ENCODE data around the gene ITPR1. TPM values are rescaled to one million over a fixed set of nuclear protein-coding genes. Genes with fewer than 3 reads are reported as not detected.

ITPR1 gene
- total RNA-seq, 1 donor from 2014 or later = 6.7 TPM

- no peak overlapping the region for H3K4me3 Mint-ChIP-seq (ENCODE audit: unreplicated experiment)
- Histone ChIP-seq H4K20me1 (ENCODE audit: insufficient read depth, low read length) (no peaks in the 10 kb centered on the region), H3K27ac (ENCODE audit: low read depth, low read length) (no peak overlapping the region), H3K4me2 (ENCODE audit: low read length) (no peak overlapping the region), H3K9me3 (ENCODE audit: insufficient read depth, low read depth, low read length) (no peaks in the 10 kb centered on the region), H3K79me2 (ENCODE audit: insufficient read depth, low read length) (no peaks in the 10 kb centered on the region), H3K4me3 (ENCODE audit: insufficient read depth, low read depth, low read length) (no peak overlapping the region), H2AFZ (ENCODE audit: low read depth, low read length) (no peak overlapping the region), H3K4me1 (ENCODE audit: insufficient read depth, low read length) (peaks cover 31% of the 10 kb centered on the region), H3K27me3 (ENCODE audit: insufficient read depth, low read length) (no peaks in the 10 kb centered on the region), H3K36me3 (ENCODE audit: insufficient read depth, low read length) (no peaks in the 10 kb centered on the region), H3K9ac (ENCODE audit: low read length) (no peak overlapping the region)
- TF ChIP-seq EZH2 (IDR thresholded peaks at IDR 0.05; ENCODE audit: insufficient read depth, low read length) (no peak), CTCF (IDR thresholded peaks at IDR 0.05; ENCODE audit: insufficient read depth, low read depth, low read length) (no peak)
- no peak overlapping the region for H3K27ac Mint-ChIP-seq (ENCODE audit: unreplicated experiment)
- no peaks in the 10 kb centered on the region for H3K27me3 Mint-ChIP-seq (ENCODE audit: low read depth, unreplicated experiment)
- peaks cover 2% of the 10 kb centered on the region for H3K9me3 Mint-ChIP-seq (ENCODE audit: unreplicated experiment)
- H3K36me3 Mint-ChIP-seq (ENCODE audit: low read depth, unreplicated experiment) = no peaks in the 10 kb centered on the region
- no peak for DNase-seq (ENCODE audit: low read depth)
- FAIRE-seq = no peak
- peaks cover 45% of the 10 kb centered on the region for H3K4me1 Mint-ChIP-seq (ENCODE audit: low read depth, unreplicated experiment)
Observed at GRCh38 chr3:4724051-4724629, 231.0 kb downstream of the ITPR1 start.

- no peak overlapping the region for H3K4me2 ChIP-seq (ENCODE audit: low read length)
- no peak overlapping the region for H3K9ac ChIP-seq (ENCODE audit: low read length)
- TF ChIP-seq EZH2 (IDR thresholded peaks at IDR 0.05; ENCODE audit: insufficient read depth, low read length) = no peak
- TF ChIP-seq CTCF (IDR thresholded peaks at IDR 0.05; ENCODE audit: insufficient read depth, low read depth, low read length) = no peak
- no peak overlapping the region for H3K4me3 Mint-ChIP-seq (ENCODE audit: unreplicated experiment)
- H3K27me3 ChIP-seq (ENCODE audit: insufficient read depth, low read length) = no peaks in the 10 kb centered on the region
- H3K27ac Mint-ChIP-seq (ENCODE audit: unreplicated experiment) = no peak overlapping the region
- FAIRE-seq = no peak
- no peaks in the 10 kb centered on the region for H3K79me2 ChIP-seq (ENCODE audit: insufficient read depth, low read length)
- DNase-seq (ENCODE audit: low read depth) = no peak
- no peaks in the 10 kb centered on the region for H3K36me3 ChIP-seq (ENCODE audit: insufficient read depth, low read length)
- peaks cover 38% of the 10 kb centered on the region for H3K4me1 Mint-ChIP-seq (ENCODE audit: low read depth, unreplicated experiment)
- H3K9me3 ChIP-seq (ENCODE audit: insufficient read depth, low read depth, low read length) = no peaks in the 10 kb centered on the region
- H3K27me3 Mint-ChIP-seq (ENCODE audit: low read depth, unreplicated experiment) = no peaks in the 10 kb centered on the region
- no peak overlapping the region for H3K4me3 ChIP-seq (ENCODE audit: insufficient read depth, low read depth, low read length)
- peaks cover 2% of the 10 kb centered on the region for H3K9me3 Mint-ChIP-seq (ENCODE audit: unreplicated experiment)
- peaks cover 1% of the 10 kb centered on the region for H3K36me3 Mint-ChIP-seq (ENCODE audit: low read depth, unreplicated experiment)
- H2AFZ ChIP-seq (ENCODE audit: low read depth, low read length) = no peak overlapping the region
- no peak overlapping the region for H3K27ac ChIP-seq (ENCODE audit: low read depth, low read length)
- H3K4me1 ChIP-seq (ENCODE audit: insufficient read depth, low read length) = peaks cover 23% of the 10 kb centered on the region
- no peaks in the 10 kb centered on the region for H4K20me1 ChIP-seq (ENCODE audit: insufficient read depth, low read length)
Observed at GRCh38 chr3:4726549-4726948, 233.4 kb downstream of the ITPR1 start.
